Activated CD8-positive, alpha-beta memory T cell treated with anti-CD3 and anti-CD28 coated beads, Interleukin-2, amount 50 U/mL, for 4 hours (primary cell): ENCODE measurements around the gene TBC1D22A.
"Not testable (repeated sequence)": the region's sequence is repeated elsewhere in the genome, so short reads cannot be mapped to it uniquely, and the experiment has no call there.

ENCODE experiments used
- DNase-seq: peaks from one replicate; pipeline ENCODE4 v3.0.0-alpha.2; 2020

The TBC1D22A gene

DNA sequence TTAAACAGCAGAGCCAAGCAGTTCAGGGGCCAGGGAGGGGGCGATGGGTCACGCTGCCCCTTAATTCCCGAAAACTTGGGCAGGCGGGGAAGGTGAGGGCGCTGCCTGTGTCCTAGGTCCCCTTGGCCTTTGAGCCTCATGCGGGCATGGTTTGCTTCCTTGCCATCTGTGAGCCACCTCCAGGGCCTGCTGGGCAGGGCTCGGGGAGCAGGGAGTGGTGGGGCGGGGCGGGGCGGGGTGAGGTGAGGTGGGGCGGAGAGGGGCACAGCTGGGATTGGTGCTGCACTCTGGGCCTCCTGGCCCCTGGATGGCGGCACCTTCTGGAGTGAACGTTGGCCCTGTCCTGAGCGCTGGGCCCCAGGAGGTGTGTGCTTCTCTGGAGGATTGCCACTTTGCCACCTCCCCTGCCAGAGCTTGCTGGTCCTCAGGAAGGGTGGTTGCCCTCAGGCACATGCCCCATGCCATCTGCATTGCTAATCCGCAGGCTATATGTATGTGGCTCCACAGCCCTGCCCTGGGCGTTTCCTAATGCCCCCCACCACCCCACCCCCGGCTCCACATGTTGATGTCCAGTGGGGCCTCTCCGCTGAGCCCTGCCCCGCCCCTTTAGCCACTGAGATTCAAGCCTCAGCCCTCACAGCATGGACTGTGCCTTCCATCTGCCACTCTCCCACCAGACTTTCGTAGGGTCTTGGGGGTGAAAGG lies 352.5 kb downstream of the TBC1D22A start:
- no peak for DNase-seq

DNA sequence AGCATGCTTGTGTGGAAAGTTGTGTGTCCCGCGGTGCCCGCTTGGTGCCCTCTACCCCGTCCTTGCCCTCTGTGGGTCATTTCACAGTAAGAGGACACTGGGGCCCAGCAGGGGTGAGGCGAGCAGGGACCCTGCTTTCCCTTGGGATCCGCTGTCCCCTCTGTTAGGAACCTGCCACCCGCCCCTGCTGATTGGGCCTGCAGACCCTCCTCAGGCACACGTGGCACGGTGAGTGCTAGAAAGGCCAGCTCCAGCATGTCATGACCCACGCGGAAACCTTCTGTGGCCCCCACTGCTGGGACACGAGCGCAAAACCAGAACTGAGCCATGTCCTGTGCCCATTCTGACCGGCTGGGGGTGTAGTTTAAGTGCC lies 353.1 kb downstream of the TBC1D22A start:
- DNase-seq = no peak

DNA sequence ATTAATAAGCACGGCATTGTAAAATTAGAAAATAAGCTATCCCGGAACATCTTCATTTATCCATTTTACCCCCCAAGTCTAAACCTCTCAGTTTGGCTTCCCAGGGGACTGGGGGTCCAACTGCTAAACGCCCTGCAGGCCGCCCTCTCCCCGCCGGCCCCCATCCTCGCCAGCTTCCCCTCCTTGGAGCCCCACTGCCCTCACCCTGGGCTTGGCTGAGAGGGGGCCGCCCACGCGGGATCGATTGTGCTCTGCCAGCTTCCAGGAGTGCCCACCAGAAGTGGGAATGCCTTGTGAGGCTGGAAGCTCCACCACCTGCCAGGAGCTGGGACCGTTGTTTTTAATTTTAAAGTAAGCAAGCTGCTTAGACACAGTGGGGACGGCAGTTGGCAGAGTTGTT lies 353.5 kb downstream of the TBC1D22A start:
- no peak for DNase-seq

DNA sequence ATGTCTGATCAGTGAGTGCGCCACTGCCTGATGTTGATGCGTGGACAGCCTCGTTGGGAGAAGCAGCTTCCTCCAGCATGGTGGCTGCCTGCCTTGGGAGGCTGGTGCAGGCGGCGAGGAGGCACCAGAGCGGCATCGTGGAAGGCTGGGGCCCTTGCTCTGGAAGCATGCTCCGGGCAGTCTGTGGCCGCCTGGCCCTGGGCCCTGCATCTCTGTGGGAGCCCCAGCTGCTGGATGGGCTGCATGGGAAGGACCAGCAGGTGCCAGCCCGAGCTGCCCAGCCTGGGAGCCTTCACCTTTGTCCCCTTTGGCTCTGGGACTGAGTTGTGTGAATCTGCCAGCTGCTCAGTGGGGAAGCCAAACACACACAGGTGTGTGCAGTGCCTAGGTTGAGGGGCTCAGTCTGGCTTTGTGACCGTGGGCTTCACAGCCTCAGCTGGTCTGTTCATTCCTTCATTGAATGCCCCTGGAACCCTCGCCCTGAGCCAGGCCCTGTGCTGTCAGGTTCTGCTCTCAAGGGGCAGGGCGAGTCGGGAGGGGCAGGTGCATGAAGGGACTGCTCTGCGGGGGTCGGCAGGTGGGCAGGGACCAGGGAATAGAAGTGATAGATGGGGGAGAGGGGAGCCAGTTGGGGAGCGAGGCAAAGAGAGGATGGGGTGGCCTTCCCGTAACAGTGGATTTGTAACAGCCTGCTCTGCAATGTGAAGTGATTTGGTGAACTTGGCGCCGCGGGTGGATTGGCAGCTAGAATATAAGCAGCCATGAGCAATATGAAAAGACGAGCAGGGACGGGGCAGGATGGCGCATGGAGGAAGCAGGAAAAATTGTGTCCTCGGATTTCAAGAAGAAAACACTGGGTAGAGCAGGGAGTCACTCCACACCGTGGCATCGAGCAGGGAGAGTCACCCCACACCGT lies 354.2 kb downstream of the TBC1D22A start:
- no peak for DNase-seq

DNA sequence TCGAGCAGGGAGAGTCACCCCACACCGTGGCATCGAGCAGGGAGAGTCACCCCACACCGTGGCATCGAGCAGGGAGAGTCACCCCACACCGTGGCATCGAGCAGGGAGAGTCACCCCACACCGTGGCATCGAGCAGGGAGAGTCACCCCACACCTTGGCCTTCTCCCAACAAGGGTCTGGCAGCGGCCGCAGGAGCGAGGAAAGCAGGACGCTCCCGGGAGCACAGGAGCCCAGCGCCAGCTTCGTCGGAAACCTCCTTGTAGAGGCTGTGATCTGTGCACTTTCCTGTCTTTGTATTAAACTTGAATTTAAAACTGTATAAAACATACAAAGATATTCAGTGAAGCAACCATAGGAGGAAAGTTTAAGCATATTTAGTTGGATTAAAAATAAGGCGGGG lies 355.0 kb downstream of the TBC1D22A start:
- DNase-seq = not testable (repeated sequence)

DNA sequence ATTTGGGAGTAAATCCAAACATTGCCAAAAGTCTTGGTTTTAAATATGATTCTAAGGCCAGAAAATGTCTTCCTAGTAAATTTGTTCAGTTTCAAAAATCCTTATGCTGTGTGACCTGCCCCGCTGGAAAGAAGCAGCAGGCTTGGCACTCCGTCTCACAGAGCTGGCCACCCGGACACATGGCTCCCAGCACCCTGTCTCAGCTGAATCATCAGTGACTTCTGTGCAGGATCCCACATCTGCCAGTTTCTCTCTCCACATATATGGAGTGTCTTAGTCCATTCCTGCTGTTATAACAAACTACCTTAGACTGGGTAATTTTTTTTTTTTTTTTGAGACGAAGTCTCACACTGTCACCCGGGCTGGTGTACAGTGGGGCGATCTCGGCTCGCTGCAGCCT lies 356.7 kb downstream of the TBC1D22A start:
- DNase-seq = no peak

DNA sequence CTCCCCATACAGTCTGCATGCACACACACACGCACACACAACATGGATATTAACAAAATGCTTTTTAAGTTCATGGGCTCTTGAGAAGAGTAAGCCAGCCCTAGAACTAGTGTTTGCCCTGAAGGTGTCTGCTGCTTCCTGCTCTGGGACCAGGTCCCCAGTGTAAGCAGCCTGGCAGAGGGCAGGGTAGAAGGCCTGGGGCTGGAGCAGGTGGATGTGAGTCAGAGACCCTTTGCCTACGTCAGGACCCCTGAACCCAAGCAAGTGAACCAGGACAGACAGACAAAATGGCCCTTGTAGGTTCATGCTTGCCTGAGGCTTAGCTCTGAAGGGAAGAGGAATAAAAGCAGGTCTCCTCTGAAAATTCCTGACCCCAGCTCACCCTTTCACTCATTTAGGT lies 357.9 kb downstream of the TBC1D22A start:
- no peak for DNase-seq

DNA sequence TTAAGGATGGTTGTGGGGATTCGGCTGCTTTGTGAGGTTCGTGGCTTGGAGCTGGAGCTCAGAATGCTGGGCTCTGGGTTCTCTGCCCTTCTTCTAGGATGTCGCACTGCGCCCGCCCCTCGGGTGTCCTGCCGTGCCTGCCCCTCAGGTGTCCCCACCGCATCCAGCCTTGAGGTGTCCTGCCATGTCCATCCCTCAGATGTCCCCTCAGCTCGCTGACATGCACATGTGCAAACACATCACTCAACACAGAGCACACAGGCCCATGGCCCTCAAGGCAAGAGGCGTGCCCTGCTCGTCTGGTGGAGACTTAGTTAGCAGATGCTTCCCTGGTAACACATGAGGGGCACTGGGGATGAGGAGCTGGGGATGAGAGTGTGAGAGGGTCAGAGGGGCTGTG lies 359.3 kb downstream of the TBC1D22A start:
- no peak for DNase-seq

DNA sequence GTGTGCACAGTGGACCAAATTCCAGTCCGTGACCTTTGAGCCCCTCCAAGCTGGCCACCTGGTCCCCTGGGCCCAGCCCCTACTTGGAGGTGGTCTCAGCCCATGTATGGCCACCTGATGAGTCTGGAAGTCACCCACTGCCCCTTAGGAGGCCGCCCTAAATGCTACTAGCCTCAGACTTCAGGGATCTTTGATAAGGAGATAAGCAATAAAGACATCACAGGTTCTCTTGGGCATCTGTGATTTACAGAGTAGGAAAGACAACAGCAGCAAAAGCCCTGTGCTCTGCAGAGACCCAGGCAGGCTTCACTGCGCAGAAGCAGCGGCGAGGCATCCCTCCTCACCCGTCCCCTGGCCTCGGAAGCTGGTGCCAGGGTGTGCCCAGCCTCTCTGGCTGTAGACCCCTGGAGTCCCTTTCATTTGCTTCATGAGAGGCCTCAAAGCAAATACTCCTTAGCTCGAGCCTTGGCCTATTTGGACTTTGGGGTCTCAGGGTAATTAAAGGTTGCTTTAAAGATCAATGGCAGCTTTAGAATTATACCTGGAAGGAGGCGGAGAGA lies 360.1 kb downstream of the TBC1D22A start:
- no peak for DNase-seq

DNA sequence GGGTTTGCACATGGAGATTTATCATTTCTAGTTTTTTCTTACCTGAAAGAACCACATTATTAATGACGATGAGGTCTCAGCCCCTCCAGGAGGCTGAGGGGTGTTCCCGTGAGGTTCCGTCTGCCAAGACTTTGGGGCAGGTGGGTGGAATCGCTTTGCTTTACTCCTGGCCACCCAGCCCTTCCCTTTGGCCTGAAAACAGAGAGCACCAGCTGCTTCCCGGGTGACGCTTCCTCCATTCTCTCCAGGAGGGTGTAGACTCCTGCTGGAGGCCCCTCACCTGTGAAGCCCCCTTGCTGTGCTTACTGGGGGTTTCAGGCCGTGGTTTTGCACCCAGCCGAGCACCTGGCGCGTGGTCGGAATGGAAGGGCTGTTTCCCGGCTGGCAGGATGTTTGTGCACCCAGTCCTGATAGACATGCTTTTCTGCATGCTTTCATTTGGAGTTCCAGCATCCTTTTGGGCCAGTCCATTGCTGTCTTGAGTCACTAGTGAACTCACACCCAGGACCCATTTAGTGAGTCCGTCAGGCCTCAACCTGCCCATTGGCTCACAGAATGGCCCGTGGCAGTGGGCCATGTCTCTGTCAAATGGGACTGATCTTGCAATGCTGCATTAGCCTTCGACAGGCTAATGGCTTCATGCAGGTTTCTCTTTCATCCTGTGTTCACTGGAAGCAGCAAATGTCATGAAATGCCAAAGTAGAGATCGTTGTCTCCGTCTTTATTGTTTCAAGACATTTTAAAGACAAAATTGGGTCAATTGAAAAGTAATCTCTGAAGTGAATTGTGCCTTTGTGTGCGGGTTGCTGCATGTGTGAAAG lies 360.8 kb downstream of the TBC1D22A start:
- DNase-seq = no peak

DNA sequence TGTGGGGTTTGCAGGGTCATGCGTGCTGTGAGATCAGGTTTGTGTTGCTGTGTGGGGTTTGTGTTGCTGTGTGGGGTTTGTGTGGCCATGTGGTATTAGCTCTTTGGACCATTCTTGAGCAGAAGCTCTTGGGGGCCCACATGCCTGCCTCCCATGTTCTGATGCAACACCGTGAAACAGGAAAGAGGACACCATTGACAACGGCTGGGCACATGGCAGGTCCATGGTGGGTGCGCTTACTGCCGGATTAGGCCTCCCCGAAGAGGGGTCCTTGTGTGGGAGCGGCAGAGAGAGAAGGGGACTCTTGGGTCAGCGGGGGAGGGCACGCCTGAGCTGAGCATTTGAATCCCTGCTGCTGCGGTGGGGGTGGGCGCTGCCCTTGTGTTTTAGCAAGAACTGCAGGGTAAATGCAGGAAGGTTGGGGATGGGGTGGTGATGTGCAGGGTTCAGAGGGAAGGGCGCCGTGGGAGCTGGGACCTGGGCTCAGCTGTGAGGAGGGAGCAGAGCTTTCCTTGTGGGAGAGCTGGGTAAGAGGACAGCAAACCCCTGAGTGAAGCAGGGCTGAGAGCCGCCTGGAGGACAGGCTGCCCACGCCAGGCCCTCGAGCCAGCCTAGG lies 361.5 kb downstream of the TBC1D22A start:
- no peak for DNase-seq

DNA sequence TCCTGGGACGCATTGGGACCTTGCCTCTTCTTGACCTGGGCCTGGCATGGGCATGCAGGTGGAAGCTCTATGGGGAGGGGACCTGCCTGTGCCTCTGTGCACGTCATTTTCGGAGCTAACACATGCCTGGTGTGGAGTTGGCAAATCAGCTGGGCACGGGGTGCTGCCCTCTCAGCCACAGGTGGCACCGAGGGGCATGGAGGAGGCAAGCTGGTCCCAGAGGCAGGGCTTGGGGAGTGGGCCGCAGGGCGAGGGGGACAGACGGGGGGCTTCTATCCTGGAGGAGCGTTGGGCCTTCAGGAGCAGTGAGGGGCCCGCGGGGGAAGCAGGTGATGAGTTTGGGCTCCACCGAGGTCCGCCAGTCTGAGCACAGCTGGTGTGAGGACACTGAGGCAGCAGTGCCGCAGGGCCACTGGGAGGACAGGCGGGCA lies 362.0 kb downstream of the TBC1D22A start:
- DNase-seq = no peak

DNA sequence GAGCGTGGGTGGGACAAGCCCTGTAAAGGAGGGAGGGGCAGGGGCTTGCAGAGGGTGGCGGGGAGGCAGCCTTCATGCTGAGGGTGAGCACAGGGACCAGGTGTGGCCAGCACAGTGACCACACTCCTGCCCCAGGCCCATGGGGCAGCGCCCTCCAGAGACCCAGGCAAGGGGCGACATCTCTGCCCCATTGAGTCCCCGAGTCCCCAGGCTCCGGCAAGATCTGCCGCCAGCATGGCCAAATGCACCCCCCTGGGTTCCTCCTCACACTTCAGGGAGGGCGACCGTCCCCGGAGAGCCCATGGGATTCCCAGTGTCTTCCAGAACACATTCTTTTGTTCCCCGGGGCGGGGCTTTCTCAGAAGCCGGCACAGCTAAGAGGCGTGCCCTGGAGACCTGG lies 362.5 kb downstream of the TBC1D22A start:
- no peak for DNase-seq

DNA sequence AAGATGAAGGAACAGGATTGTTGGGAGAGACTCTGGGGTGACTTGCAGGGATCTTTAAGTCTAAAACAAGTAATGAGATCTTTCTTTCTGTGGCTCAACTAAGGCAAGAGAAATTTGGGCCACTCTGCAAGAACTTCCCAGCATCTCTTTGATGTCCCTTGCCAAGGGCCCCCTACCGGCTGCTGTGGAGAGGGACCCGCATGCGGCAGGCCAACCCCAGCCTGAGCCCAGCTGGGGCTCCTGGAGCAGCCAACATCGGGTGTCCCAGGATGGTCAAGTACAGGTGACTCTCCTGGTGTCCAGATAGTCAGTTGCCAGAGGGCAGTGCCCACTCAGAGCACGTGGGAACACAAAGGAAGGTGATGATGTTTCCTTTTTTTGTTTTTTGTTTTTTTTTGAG lies 363.2 kb downstream of the TBC1D22A start:
- DNase-seq = no peak

DNA sequence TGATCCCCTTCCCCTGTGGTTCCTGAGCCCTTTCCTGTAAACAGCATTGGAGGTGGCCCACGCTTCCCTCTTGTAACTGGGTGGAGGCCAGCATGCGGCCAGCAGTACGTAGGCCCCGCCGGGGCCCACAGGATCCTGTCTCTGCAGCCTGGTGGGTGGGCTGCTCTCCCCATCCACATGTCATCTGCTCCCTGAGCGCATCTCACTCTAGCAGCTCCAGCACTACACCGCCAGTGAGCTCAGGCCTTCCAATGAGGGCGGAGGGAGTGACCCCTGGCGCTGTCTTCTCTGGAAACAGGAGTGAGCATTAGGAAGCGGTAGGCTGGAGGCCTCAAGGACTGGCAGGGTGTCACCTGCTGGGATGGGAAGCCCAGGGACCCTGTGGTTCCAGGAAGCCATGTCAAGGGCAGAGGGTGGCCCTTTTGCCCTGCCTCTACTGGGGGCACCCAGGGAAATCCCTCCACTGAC lies 363.9 kb downstream of the TBC1D22A start:
- no peak for DNase-seq

DNA sequence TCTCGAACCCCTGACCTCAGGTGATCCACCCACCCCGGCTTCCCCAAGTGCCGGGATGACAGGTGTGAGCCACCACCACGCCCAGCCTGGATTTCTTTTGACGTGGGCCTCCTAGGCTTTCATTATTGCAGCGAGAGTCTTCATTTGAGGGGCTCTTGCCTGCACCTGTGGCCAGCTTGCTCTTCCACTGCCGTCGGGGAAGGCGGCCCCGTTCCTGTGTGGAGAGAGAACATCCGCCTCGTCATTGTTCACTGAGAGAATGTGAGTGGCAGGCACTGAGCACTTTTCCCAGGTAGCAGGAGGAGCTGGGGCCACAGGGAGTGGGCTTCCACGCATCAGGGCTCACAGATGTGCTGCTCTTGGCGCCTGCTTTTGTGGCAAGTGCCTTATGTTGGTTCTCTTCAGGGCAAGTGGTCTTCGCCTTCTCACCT lies 365.0 kb downstream of the TBC1D22A start:
- DNase-seq = no peak

DNA sequence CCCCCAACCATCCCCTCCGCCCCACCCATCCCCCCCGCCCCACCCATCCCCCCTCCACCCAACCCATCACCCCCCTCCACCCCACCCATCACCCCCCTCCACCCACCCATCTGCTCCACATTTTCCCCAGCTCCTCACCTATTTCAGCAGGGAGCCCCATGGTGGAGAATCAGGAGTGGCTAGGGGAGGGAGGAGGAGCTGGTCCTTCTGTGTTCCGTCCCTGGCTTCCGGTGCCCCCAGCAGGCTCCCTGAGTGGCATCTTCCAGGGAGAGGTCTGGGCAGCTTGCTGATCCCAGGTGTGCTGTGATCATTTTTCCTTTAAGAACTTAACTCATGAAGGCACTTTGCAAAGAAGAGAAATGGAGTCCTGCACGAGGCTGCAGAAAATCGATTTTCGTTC lies 365.8 kb downstream of the TBC1D22A start:
- DNase-seq = no peak

DNA sequence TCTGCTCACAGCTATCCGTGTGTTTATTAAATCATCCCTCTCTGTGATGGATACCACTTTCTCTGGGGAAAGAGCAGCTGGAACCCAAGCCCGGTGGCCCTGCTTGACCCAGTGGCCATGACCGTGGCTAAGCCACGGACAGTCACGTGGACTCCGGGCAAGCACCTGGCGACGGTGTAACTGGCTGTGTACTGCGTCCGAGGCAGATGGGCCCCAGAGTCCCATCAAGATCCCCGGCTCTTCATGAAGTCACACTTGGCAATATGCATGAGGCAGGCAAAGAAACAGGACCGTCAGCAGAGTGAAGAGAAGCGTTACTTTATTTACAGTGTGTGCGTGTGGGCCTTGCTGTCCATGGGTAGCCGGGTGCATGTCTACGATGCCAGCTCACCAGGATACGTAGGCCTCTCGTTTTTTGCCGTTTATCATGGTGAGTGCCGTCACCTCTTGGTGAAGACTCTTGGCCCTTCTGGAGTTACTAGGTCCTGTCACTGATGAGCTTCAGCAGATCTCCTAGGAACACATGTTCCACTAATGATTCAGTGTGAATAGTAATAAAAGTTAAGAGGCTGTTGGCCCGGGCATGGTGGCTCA lies 366.3 kb downstream of the TBC1D22A start:
- no peak for DNase-seq

DNA sequence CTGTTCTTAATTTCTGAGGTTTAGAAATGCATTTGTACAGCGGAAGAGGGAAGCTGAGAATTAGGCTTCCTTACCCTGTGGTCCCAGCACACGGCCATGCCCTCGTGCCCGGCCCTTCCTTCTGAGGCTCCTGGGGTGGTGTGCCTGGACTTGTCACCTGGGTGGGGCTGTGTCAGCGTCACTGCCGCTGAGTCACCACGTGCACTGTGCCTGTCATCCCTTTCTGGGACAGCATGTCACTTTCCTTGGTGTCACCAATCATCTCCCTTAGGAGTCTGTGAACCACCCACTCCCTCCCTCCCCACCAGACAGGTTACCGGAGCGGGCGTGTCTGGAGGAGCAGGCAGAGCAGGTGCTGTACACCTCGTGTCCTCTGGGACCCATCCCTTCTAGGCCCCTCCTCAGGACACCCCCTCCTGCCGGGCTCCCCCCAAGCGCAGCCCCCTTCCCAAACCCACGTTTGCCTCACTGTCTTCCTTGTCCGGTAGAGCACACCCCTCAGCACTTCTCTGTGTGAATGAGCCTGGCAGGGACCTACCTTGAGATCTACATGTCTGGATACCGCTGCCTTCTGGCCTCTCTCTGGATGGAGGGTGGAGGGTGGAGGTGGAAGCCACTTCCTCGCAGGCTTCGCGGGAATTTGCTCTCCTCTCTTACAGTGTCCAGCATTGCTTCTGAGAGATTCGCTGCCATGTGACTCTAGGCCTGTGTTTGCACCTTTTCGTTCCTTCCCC lies 367.6 kb downstream of the TBC1D22A start:
- no peak for DNase-seq

DNA sequence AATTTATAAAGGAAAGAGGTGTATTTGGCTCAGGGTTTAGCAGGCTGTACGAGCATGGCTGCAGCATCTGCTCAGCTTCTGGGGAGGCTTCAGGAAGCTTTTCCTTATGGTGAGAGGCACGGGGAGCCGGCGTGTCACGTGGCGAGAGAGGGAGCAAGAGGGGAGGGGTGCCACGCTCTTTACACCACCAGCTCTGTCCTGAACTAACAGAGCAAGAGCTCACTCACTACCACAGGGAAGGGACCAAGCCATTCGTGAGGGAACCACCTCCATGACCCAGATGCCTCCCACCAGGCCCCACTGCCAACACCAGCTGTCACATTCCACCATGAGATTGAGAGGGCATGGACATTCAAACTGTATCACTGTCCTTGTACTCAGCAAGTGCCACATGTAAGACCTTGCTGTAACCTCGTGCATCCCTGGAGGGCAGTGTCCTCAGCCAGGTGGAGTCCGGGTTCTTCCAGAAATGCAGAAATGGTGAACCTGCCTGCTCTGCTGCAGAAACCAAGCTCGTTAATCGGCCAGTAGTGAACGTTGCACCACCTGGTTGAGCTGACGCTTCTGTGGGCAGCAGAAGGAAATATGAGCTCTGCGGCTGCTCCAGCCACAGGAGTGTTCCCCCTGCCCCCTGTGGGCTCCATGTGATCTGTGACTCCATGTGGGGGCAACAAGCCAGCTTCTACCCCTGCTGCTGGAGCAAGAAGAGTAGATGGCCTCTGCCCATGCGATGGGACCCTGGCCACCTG lies 368.6 kb downstream of the TBC1D22A start:
- DNase-seq = no peak
